HG02571 (cell line): Measurements from ENCODE around the gene PHTF1.
"Not testable (repeated sequence)": the region's sequence is repeated elsewhere in the genome, so short reads cannot be mapped to it uniquely, and the experiment has no call there.

Experiments
- ATAC-seq: cut with Tn5 transposase; IDR thresholded peaks from one replicate; pipeline ENCODE4 v1.9.1; 2021; ENCODE audit warnings: mild to moderate bottlenecking, moderate library complexity; ENCODE audit not compliant: unreplicated experiment

PHTF1 gene

DNA sequence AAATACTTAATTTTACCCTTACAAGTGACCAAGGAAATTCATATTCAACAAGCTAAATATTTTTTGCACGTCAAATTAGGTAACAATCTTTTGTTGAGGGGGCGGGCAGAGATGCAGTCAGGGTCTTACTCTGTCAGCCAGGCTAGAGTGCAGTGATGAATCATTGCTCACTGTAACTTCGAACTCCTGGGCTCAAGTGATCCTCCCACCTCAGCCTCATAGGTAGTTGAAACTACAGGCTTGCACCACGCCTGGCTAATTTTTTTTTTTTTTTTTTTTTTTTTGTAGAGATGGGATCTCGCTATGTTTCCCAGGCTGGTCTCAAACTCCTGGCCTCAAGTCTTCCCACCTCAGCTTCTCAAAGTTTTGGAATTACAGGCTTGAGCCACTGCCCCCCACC lies 26.5 kb downstream of the PHTF1 start:
- ATAC-seq = no peak

GRCh38 chr1:113721010-113721409 lies 38.3 kb downstream of the PHTF1 start:
- no peak for ATAC-seq

DNA sequence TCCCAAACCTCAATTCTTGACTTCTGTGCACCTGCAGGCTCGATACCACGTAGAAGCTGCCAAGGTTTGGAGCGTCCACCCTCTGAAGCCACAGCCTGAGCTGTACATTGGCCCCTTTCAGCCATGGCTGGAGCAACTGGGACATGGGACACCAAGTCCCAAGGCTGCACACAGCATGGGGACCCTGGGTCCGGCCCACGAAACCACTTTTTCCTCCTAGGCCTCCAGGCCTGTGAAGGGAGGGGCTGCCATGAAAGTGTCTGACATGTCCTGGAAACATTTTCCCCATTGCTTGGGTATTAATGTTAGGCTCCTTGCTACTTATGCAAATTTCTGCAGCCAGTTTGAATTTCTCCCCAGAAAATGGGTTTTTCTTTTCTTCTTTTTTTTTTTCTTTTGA lies 40.7 kb downstream of the PHTF1 start:
- ATAC-seq = not testable (repeated sequence)

- ATAC-seq = not testable (repeated sequence)
These were observed 41.8 kb downstream of the PHTF1 start for GRCh38 chr1:113717506-113717905.

GRCh38 chr1:113714606-113715269 lies 44.5 kb downstream of the PHTF1 start:
- no peak for ATAC-seq

GRCh38 chr1:113701429-113701828 lies 57.9 kb downstream of the PHTF1 start:
- ATAC-seq = no peak

DNA sequence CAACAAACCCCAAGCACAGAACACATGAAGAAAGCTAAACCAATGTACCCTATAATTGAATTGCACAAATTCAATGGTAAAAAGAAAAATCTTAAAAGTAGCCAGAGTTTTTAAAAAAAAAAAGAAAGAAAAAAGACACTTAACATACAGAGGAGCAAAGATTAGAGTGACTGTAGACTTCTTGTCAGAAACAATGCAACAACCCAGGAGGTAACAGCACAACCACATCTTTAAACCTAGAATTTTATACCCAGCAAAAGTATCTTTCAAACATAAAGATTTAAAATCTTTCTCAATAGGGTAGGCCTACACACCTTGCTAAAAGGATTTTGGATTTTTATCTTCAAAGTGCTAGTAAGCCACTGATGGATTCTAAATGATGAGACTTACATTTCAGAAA lies 64.4 kb downstream of the PHTF1 start:
- ATAC-seq = no peak

DNA sequence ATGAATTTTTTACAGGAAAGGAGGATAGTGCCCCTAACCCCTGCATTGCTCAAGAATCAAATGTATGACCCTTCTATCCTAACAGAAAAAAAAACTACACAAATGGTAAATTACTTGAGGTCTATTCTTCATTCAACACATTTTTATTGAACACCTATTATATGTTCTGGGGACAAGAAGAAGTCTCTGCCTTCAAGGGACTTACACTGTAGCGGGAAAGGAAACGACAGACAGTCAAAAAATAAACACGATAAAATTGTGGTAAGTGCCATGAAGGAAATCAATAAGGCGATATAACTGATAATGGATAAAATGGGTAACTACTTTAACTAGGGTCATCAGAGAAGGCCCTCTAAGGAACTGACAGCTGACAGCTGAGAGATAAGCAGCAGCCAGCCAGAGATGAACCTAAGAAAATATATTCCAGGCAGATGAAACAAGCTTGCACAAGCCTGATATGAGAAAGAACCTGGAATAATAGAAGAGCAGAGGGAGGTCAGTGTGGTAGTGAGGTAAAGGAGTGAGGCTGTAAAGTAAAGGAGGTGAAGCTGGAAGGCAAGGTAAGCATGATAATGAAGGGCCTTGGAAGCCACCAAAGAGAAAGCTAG lies 66.4 kb downstream of the PHTF1 start:
- ATAC-seq = no peak

GRCh38 chr1:113692342-113692741 lies 66.9 kb downstream of the PHTF1 start:
- no peak for ATAC-seq

GRCh38 chr1:113691184-113691583 lies 68.1 kb downstream of the PHTF1 start:
- ATAC-seq = no peak

GRCh38 chr1:113686891-113687618 lies 72.2 kb downstream of the PHTF1 start:
- no peak for ATAC-seq

DNA sequence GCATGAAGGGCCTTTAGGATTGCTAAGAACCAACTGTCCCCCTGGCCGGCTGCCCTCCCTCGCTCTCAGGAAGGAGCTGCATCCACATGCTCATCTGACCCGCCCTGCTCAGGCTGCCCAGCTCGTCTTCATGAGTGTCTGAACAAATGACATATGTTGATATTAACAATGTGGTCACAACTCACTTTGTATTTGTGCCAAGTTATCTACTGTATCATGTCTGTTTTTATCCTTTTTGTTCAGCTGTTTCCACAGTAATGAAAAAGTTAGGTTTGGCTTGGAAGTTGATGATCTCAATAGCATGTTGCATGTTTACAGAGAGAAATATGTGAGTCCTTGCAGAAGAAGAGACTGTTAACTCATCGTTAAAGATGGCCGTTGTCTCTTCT lies 75.1 kb downstream of the PHTF1 start:
- no peak for ATAC-seq

DNA sequence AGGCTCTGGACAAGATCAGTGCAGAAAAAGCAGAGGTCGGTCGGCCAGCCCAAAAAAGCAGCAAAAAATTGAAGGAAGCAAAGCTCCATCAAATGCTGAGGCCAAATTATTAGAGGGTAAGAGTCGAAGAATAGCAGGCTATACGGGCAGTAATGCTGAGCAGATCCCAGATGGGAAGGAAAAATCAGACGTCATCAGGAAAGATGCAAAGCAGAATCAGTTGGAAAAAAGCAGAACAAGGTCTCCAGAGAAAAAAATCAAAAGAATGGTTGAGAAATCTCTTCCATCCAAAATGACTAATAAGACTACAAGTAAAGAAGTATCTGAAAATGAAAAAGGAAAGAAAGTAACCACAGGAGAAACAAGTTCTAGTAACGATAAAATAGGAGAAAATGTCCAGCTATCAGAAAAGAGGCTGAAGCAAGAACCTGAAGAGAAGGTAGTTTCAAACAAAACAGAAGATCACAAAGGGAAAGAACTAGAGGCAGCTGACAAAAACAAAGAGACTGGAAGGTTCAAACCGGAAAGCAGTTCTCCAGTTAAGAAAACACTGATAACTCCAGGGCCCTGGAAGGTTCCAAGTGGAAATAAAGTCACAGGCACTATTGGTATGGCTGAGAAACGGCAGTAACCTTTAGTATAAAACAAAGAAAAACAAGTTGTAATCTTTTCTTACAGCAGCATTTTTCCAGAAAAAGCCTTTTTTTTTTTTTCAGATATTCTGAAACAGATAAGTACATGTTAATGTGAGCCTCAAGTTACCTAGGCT lies 75.7 kb downstream of the PHTF1 start:
- ATAC-seq = no peak

DNA sequence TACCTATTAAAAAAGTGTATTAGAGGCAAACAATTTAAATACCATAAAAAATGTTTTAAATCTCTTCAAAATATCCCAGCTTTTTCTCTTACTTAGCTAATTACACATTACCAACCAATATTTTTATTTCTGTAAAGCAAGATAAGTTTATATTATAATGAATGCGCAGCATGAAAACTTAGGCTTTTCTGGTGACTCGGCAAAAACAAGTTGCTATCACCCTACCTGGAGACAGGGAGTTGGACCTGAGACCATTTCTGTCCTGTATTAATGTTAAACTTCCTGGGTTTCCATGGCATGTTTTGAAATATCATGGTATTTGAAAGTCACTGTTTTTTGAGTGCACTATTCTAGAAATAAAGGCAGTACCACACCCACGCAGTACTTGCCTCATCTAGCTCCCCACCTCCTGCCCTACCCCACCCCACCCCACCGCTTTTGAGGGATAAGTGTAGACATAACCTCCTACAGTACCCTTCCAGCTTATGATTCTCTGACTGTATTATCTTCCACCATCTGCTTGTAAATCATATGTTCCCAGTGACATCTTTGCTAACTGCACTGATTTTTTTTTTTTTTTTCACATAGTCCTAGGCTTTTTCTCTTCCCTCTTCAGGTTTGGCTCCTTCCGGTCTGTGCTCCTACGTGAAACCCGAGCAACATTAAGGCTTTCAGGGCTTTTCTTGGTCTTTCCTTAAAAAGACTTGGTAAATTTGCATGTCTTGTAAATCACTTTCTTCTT lies 77.5 kb downstream of the PHTF1 start:
- ATAC-seq = no peak

DNA sequence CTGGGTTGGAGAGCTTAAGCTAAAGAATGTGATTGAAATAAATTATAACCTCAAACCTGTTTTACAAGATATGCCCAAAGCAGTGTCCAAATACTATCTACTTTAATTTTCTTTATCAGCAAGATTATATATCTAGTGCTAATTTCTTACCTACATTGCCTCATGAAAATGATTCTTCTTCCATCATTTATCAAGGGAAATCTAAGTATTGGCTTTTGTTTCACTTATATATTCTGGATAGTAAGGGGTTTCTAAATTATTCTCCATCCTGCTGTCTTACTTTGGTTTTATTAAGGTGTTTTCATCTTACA lies 81.2 kb downstream of the PHTF1 start:
- no peak for ATAC-seq

DNA sequence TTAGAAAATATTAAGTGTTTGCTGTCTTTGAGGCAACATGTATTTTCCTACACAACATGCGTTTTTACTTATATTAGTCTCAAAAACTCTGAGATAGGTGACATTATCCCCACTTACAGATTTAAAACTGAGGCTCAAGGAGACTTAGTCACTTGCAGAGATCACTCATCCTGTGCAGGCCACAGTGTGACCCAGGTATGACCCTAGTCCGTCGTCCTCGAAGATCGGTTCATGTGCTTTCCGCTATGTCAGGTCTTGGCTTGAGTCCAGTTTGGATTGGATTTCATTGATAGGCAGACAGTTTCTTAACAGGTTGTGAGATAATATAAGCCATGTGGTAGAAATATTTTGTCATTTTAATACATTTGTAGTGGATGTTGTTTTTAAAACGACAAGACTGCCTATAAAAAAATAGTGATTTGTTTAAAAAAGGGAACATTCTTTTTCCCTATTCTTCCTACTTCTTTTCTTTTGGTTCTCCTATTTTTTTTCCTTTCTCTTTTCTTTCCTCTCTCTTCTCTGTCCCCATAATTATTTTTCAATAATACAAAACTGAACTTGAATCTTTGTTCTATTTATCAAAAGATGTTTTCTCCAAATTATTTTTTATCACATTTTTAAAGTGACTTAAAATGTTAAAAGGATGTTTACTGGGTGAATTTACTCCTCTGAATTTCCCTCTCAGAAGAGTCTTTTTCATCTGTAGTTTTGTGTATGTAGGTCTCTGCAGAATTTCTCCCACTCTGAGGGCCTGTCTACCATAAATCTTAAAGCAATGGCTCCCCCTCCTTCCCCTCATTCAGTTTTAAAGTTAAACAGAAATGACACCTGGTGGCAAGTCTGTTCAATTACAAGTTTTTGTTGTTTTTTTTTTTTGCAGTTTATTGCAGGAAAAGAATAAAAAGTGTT lies 81.8 kb downstream of the PHTF1 start:
- ATAC-seq = no peak

DNA sequence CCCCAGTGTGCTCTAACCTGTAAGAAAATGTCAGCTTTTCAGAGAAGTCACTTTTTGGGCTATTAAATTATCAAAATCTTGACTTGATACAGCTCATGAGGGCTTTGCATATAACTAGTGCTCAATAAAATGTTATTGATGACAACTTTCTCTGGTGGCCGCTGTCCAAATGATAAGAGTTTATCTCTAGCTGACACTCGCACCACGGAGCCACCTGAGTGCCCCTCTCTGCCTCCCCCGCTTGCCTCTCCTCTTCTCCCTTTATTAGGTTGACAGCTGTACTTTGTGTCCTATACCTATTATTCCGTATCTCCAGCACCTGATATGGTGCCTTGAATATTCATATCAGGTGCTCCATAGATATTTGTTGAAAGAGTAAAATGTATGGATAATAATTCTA lies 82.8 kb downstream of the PHTF1 start:
- ATAC-seq = no peak

- no peak for ATAC-seq
These were observed 84.0 kb downstream of the PHTF1 start for GRCh38 chr1:113675302-113675701.

- no peak for ATAC-seq
These were observed 84.7 kb downstream of the PHTF1 start for GRCh38 chr1:113674591-113674990.

GRCh38 chr1:113672491-113672890 lies 86.8 kb downstream of the PHTF1 start:
- no peak for ATAC-seq
